ENCODE results near the gene ARMC12.
A peak's percentile ranks its signal among the peaks of the same experiment; 100 is the strongest.

ARMC12 gene

DNA sequence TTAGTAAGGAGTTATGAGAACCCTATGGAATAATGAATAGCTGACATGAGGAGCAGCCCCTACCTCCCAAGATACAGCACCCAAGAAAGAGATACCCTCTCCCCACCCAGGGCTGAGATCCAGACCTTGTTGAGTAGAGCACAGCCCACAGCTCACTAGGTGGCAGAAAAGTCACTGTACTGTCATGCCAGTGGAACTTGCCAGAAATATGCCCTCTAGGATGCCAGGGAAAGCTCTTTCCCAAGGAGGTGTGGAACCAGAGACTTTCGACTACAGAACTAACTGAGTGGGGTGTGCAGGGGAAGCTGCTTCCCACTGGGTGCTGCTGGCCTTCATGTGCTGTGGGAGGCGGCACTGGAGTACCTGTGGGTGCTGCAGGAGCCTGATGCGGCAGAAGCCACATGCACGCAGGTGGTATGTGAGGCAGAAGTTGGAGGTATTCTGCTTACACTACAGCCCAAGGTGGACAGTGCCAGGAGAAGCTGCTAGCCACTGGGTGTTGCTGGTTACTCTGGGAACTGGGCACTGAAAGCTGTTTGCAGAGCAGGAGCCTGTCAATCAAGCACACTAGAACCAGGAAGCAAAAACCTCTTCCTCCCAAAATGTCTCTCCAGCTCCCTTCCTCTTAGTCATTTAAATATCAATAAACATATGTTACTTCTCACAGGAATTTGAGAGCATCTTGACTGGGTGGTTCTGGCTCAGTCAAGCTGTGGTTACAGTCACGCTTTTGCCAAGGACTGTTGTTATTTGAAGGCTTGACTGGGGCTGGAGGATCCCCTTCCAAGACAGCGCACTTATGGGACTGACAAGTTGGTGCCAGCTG is 17.8 kb downstream of the ARMC12 start:
- Histone ChIP-seq H3K9ac (ENCODE audit: low read length in 2 of 2) (no peak overlapping the region), H3K36me3 (ENCODE audit: control insufficient read depth in 2 of 2, insufficient read depth in 2 of 2, low read length in 2 of 2) (no peaks in the 10 kb centered on the region), H3K27me3 (ENCODE audit: control insufficient read depth in 1 of 2, insufficient read depth in 2 of 2, low read length in 2 of 2) (peaks cover 0 to 5% of the 10 kb centered on the region in 2 donors), H3K9me3 (ENCODE audit: control insufficient read depth in 2 of 2, low read length in 2 of 2) (peaks cover 0 to 3% of the 10 kb centered on the region in 2 donors), H3K4me3 (ENCODE audit: low read length in 2 of 2) (no peak overlapping the region), H3K4me1 (ENCODE audit: control insufficient read depth, insufficient read depth, low read length) (no peaks in the 10 kb centered on the region), H3K27ac (ENCODE audit: low read length) (no peak overlapping the region)

DNA sequence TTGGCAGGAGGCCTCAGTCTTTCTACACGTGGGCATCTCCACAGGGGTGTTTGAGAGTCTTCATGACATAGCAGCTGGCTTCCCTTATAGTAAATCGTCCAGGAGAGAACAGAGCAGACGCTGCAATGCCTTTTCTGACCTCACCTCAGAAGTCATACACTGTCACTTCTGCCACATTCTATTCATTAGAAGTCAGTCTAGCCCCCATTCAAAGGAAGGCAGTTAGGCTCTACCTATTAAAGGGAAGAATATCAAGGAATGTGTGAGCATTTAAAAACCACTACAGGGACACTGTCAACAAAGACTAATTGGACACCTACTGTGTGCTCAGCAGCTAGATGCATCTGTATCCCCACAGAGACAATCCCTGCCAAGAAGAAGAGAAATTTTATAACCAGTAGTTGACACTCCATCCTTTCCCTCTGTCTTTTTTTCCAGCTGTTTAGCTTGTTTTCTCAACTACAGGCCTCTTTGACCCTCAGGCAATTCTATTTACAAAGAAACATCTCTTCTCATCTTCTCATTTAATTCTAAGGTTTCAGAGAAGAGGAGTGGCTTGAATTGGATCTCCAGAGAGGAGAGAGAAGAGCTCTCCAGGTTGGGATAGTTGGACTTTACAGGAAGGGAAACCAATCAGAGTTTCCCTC is 18.6 kb downstream of the ARMC12 start:
- Histone ChIP-seq H3K9ac (ENCODE audit: low read length in 2 of 2) (no peak overlapping the region), H3K36me3 (ENCODE audit: control insufficient read depth in 2 of 2, insufficient read depth in 2 of 2, low read length in 2 of 2) (no peaks in the 10 kb centered on the region), H3K27ac (ENCODE audit: low read length) (no peak overlapping the region), H3K4me1 (ENCODE audit: control insufficient read depth, insufficient read depth, low read length) (no peaks in the 10 kb centered on the region), H3K9me3 (ENCODE audit: control insufficient read depth in 2 of 2, low read length in 2 of 2) (peaks cover 0 to 3% of the 10 kb centered on the region in 2 donors), H3K4me3 (ENCODE audit: low read length in 2 of 2) (no peak overlapping the region), H3K27me3 (ENCODE audit: control insufficient read depth in 1 of 2, insufficient read depth in 2 of 2, low read length in 2 of 2) (peaks cover 0 to 7% of the 10 kb centered on the region in 2 donors)

DNA sequence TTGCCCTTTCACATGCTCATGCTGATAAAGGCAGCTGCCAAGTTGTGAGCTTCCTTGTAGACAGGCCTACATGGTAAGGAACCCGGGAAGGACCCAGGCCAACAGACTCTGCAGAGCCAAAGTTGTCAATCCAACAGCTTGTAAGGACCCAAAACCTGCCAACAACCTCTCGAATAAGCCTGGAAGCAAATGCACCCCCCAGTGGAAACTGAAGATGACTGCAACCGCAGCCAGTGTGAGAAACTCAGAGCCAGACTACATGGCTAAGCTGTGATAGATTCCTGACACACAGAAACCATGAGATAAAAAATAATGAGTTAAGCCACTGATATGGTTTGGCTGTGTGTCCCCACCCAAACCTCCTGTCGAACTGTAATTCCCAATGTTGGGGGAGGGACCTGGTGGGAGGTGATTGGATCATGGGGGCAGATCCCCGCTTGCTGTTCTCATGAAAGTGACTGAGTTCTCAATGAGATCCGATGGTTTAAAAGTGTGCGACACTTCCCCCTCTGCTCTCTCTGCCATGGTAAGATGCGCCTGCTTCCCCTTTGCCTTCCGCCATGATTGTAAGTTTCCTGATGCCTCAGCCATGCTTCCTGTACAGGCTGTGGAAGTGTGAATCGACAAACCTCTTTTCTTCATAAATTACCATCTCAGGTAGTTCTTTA is 20.8 kb downstream of the ARMC12 start:
- peaks cover 0 to 14% of the 10 kb centered on the region in 2 donors for H3K27me3 ChIP-seq (ENCODE audit: control insufficient read depth in 1 of 2, insufficient read depth in 2 of 2, low read length in 2 of 2)
- H3K4me1 ChIP-seq (ENCODE audit: control insufficient read depth, insufficient read depth, low read length), result no peaks in the 10 kb centered on the region
- H3K36me3 ChIP-seq (ENCODE audit: control insufficient read depth in 2 of 2, insufficient read depth in 2 of 2, low read length in 2 of 2), result no peaks in the 10 kb centered on the region
- peaks cover 0 to 3% of the 10 kb centered on the region in 2 donors for H3K9me3 ChIP-seq (ENCODE audit: control insufficient read depth in 2 of 2, low read length in 2 of 2)
- H3K27ac ChIP-seq (ENCODE audit: low read length), result no peak overlapping the region
- H3K4me3 ChIP-seq (ENCODE audit: low read length in 2 of 2), result no peak overlapping the region
- H3K9ac ChIP-seq (ENCODE audit: low read length in 2 of 2), result no peak overlapping the region

DNA sequence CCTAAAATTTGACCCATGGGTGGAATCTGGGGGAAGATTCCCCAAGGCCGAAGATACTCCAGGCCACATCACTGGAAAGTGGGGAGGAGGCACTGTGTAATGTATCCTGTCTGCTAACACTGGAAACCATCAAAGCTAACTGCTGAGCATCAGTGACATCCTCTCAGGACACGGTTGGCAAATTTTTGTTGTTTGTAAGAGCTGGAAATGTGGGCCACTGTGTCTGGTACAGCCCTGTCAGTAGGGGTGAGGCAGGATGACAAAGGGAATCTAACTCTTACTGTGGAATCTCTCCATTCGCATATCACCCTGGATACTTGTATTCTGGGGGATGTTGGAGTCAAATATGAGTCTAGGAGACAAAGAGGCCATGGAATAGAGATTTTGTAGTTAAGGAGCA is 22.6 kb downstream of the ARMC12 start:
- H3K4me1 ChIP-seq (ENCODE audit: control insufficient read depth, insufficient read depth, low read length), result no peaks in the 10 kb centered on the region
- no peak overlapping the region for H3K4me3 ChIP-seq (ENCODE audit: low read length in 2 of 2)
- H3K27me3 ChIP-seq (ENCODE audit: control insufficient read depth in 1 of 2, insufficient read depth in 2 of 2, low read length in 2 of 2), result peaks cover 17 to 25% of the 10 kb centered on the region in 2 donors
- peaks cover 0 to 3% of the 10 kb centered on the region in 2 donors for H3K9me3 ChIP-seq (ENCODE audit: control insufficient read depth in 2 of 2, low read length in 2 of 2)
- no peak overlapping the region for H3K27ac ChIP-seq (ENCODE audit: low read length)
- H3K9ac ChIP-seq (ENCODE audit: low read length in 2 of 2), result no peak overlapping the region
- H3K36me3 ChIP-seq (ENCODE audit: control insufficient read depth in 2 of 2, insufficient read depth in 2 of 2, low read length in 2 of 2), result no peaks in the 10 kb centered on the region

DNA sequence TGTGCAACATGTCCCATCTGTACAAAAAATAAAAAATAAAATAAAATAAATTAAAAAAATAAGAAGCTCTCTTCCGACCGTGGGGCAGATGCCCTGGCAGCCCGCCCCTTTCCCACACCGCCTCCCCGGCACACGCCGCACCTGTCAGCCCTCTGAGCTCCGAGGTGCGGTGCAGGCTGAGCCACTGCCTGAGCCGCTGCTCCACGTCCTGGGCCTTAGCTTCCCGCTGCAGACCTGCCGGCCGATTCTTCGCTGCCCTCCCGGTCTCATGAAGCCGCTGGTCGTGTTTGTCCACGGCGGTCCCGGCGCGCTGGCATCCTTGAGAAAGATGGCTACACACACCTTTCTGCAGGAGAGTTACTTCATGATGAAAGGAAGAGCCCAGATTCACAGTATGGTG is 28.9 kb downstream of the ARMC12 start:
- no peak overlapping the region for H3K4me3 ChIP-seq (ENCODE audit: low read length in 2 of 2)
- no peak overlapping the region for H3K27ac ChIP-seq (ENCODE audit: low read length)
- H3K4me1 ChIP-seq (ENCODE audit: control insufficient read depth, insufficient read depth, low read length), result no peaks in the 10 kb centered on the region
- H3K9me3 ChIP-seq (ENCODE audit: control insufficient read depth in 2 of 2, low read length in 2 of 2), result no peaks in the 10 kb centered on the region
- no peaks in the 10 kb centered on the region for H3K36me3 ChIP-seq (ENCODE audit: control insufficient read depth in 2 of 2, insufficient read depth in 2 of 2, low read length in 2 of 2)
- H3K9ac ChIP-seq (ENCODE audit: low read length in 2 of 2), result no peak overlapping the region
- H3K27me3 ChIP-seq (ENCODE audit: control insufficient read depth in 1 of 2, insufficient read depth in 2 of 2, low read length in 2 of 2), result peaks cover 17 to 24% of the 10 kb centered on the region in 2 donors

DNA sequence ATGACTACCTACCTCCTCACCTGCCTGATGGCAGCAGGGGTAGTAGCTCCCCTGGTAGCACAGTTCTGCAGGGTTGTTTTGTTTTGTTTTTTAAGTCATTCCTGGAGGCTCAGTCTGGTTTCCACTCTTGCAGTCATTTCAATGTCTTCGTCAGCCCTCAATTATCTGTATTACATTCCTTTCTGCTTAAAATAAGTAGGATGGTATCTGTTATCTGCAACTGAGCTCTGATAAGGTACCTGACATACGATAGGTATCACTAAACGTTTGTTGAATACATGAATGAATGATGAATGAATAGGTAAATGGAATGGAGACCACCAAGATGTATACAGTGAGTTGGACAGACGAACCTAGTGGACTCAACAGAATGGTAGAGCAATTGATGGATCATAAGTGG is 32.4 kb downstream of the ARMC12 start:
- H3K27ac ChIP-seq (ENCODE audit: low read length), result no peak overlapping the region
- H3K4me1 ChIP-seq (ENCODE audit: control insufficient read depth, insufficient read depth, low read length), result no peaks in the 10 kb centered on the region
- H3K27me3 ChIP-seq (ENCODE audit: control insufficient read depth in 1 of 2, insufficient read depth in 2 of 2, low read length in 2 of 2), result peaks cover 9 to 14% of the 10 kb centered on the region in 2 donors
- H3K36me3 ChIP-seq (ENCODE audit: control insufficient read depth in 2 of 2, insufficient read depth in 2 of 2, low read length in 2 of 2), result no peaks in the 10 kb centered on the region
- H3K4me3 ChIP-seq (ENCODE audit: low read length in 2 of 2), result no peak overlapping the region
- H3K9me3 ChIP-seq (ENCODE audit: control insufficient read depth in 2 of 2, low read length in 2 of 2), result no peaks in the 10 kb centered on the region
- H3K9ac ChIP-seq (ENCODE audit: low read length in 2 of 2), result no peak overlapping the region

DNA sequence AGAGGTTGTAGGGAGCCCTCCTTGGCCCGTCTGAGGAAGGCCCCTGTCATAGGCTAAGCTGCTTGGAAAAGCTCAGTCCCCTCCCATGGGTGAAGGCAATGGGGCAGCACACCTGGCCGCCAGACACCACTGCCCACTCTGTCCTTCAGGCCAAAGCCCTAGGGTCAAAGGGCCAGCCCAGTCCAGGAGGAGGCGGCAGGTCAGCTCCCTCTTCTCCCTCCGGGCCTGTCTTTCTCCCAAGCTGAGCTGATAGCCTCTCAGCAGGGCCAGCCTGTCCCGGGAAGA is 34.5 kb downstream of the ARMC12 start:
- H3K27me3 ChIP-seq (ENCODE audit: control insufficient read depth in 1 of 2, insufficient read depth in 2 of 2, low read length in 2 of 2), result peaks cover 8 to 19% of the 10 kb centered on the region in 2 donors
- peaks cover under 1% of the 10 kb centered on the region for H3K4me1 ChIP-seq (ENCODE audit: control insufficient read depth, insufficient read depth, low read length)
- no peak overlapping the region for H3K4me3 ChIP-seq (ENCODE audit: low read length in 2 of 2)
- no peaks in the 10 kb centered on the region for H3K36me3 ChIP-seq (ENCODE audit: control insufficient read depth in 2 of 2, insufficient read depth in 2 of 2, low read length in 2 of 2)
- H3K27ac ChIP-seq (ENCODE audit: low read length), result no peak overlapping the region
- H3K9me3 ChIP-seq (ENCODE audit: control insufficient read depth in 2 of 2, low read length in 2 of 2), result no peaks in the 10 kb centered on the region
- H3K9ac ChIP-seq (ENCODE audit: low read length in 2 of 2), result no peak overlapping the region

DNA sequence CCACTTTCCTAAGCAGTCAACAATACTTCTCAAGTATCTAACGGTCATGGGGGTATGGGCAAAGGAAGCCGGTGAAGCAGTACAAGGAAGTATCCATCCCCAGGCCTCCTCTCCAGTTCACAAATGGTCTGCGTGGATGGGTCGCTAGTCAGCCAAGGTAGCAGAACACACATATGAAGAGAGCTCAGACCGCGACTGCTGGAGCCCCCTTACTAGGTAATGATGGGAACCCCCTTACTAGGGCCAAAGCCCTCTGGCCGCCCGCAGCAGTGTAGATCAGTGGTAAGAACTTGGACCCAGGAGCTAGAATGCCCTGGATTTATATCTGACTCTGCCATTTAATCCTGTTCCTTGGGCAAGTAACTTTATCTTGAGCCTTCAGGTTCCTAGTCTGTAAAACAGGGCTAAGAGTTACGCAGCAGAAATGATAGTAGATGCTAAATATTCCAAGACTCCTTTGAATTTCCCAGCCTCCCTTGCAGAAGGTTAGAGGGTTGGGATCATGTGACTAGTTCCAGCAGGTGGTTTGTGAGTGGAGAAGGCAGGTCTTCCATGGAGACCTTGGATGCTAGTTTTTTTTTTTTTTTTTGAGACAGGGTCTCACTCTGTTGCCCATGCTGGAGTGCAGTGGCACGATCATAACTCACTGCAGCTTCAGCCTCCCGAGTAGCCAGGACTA is 37.4 kb downstream of the ARMC12 start:
- no peaks in the 10 kb centered on the region for H3K36me3 ChIP-seq (ENCODE audit: control insufficient read depth in 2 of 2, insufficient read depth in 2 of 2, low read length in 2 of 2)
- no peak overlapping the region for H3K4me3 ChIP-seq (ENCODE audit: low read length in 2 of 2)
- peaks cover 5% of the 10 kb centered on the region for H3K4me1 ChIP-seq (ENCODE audit: control insufficient read depth, insufficient read depth, low read length)
- no peaks in the 10 kb centered on the region for H3K9me3 ChIP-seq (ENCODE audit: control insufficient read depth in 2 of 2, low read length in 2 of 2)
- H3K27me3 ChIP-seq (ENCODE audit: control insufficient read depth in 1 of 2, insufficient read depth in 2 of 2, low read length in 2 of 2), result peaks cover 16 to 23% of the 10 kb centered on the region in 2 donors
- no peak overlapping the region for H3K9ac ChIP-seq (ENCODE audit: low read length in 2 of 2)
- H3K27ac ChIP-seq (ENCODE audit: low read length), result no peak overlapping the region

DNA sequence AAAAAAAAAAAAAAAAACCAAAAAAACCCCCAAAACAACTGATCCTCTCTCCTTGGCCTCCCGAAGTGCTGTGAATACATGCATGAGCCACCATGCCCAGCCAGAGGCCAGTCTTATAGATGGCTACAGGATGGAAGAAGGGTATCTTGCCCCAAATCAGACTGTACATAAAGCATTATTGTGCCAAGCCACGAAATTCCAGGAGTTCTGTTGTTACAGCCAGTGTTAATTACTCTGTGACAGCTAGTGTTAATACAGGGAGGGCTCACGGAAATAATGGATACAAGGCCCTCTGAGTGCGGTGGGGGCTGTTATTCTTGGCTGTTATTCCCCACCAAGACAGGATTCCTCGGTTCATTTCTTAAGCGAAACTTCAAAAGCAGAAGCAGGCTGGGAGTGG is 38.2 kb downstream of the ARMC12 start:
- no peaks in the 10 kb centered on the region for H3K36me3 ChIP-seq (ENCODE audit: control insufficient read depth in 2 of 2, insufficient read depth in 2 of 2, low read length in 2 of 2)
- no peaks in the 10 kb centered on the region for H3K9me3 ChIP-seq (ENCODE audit: control insufficient read depth in 2 of 2, low read length in 2 of 2)
- H3K27me3 ChIP-seq (ENCODE audit: control insufficient read depth in 1 of 2, insufficient read depth in 2 of 2, low read length in 2 of 2), result peaks cover 16 to 26% of the 10 kb centered on the region in 2 donors
- no peak overlapping the region for H3K9ac ChIP-seq (ENCODE audit: low read length in 2 of 2)
- H3K27ac ChIP-seq (ENCODE audit: low read length), result no peak overlapping the region
- H3K4me3 ChIP-seq (ENCODE audit: low read length in 2 of 2), result no peak overlapping the region
- peaks cover 5% of the 10 kb centered on the region for H3K4me1 ChIP-seq (ENCODE audit: control insufficient read depth, insufficient read depth, low read length)

DNA sequence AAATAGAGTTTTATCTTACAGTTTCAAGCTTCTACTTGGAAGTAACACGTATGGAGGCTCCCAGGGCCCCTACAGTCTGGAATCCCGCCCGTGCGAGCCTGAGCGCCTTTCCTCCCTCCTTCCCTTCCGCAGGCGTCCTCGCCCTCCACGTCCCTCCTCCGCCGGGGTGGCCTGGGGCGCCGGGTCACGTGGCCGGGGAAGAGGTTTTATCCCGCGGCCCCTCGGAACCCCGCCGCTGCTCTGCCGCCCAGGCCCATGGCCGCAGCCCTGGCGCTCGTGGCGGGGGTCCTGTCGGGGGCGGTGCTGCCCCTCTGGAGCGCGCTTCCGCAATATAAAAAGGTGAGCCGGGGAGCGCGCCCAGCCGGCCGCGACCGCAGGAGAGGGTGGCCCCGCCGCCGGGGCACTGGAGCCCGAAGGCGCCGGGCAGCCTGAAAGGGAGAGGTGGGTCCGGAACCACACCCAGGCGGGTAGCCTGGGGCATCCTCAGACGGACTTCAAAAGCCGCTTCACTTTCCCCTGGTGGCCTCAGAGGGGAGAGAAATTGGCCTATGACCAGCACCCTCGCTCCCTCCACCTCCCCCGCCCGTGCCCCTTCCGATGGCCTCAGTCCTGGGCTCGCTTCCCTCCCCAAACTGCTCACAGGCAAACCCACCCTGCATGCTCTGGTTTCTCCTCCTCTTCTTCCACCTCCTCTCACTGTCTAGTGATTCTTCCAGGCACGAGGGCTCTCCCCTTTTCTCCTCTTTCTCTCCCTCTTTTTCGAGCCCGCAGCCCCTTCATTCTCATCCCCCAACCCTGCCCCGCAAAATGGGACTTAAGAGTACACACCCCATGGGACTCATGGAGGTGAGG is 39.8 kb downstream of the ARMC12 start, which contains the start of gene CLPSL2:
Gene CLPSL2, plus strand, starts transcription at position 235 of the 852 bp plus-strand sequence. Its CDS starts 21 bp downstream, at position 256.
- H3K36me3 ChIP-seq (ENCODE audit: control insufficient read depth in 2 of 2, insufficient read depth in 2 of 2, low read length in 2 of 2), result no peaks in the 10 kb centered on the region
- H3K9ac ChIP-seq (ENCODE audit: low read length in 2 of 2), result no peak within 1 kb of the TSS
- no peak within 1 kb of the TSS for H3K27ac ChIP-seq (ENCODE audit: low read length)
- no peaks in the 10 kb centered on the region for H3K9me3 ChIP-seq (ENCODE audit: control insufficient read depth in 2 of 2, low read length in 2 of 2)
- H3K4me1 ChIP-seq (ENCODE audit: control insufficient read depth, insufficient read depth, low read length), result peaks cover 5% of the 10 kb centered on the region
- H3K4me3 ChIP-seq (ENCODE audit: low read length in 2 of 2), result peak within 1 kb of the TSS in 1 of 2 donors; percentile 57
- peaks cover 16 to 30% of the 10 kb centered on the region in 2 donors for H3K27me3 ChIP-seq (ENCODE audit: control insufficient read depth in 1 of 2, insufficient read depth in 2 of 2, low read length in 2 of 2)
